PC-3 (cell line): ENCODE data around the gene CARNS1. TPM values are rescaled to one million over a fixed set of nuclear protein-coding genes. Genes with fewer than 3 reads are reported as not detected.

Source experiments
- ATAC-seq: fragments of 200-7000 bp; cut with Tn5 transposase; 2 replicates; pipeline ENCODE4 v1.9.1; 2020; ENCODE audit warnings: mild to moderate bottlenecking, moderate library complexity
- Bru-seq: library from RNA; stranded (reverse); fragments of 400-500 nt; gene quantifications from one replicate; lab custom pipeline; 2021; lab: Mats Ljungman, UMichigan
- BruChase-seq, 2 experiments: library from RNA; stranded (reverse); fragments of 400-500 nt; gene quantifications; one replicate each; lab custom pipeline; 2021; lab: Mats Ljungman, UMichigan
- BruUV-seq: library from RNA; stranded (reverse); fragments of 400-500 nt; replicated peaks from 2 replicates; lab custom pipeline; 2021; lab: Mats Ljungman, UMichigan
- CTCF ChIA-PET: fragments of 300-600 bp; sonication (Branson Sonifier 250); formaldehyde crosslinking; loops from one replicate; lab custom pipeline; 2022; ENCODE audit warnings: antibody characterized with exemption; lab: Charles Lee
- POLR2A ChIA-PET: fragments of 300-600 bp; sonication (Branson Sonifier 250); formaldehyde crosslinking; loops from one replicate; lab custom pipeline; 2022; ENCODE audit warnings: antibody characterized with exemption; ENCODE audit not compliant: unreplicated experiment; lab: Charles Lee
- DNase-seq: peaks from one replicate; pipeline ENCODE4 v3.0.0-alpha.2; 2015
- H2AFZ ChIP-seq: fragments of 300-600 bp; sonication (generic); 2 replicates; pipeline ENCODE4 v1.6.0; 2016; ENCODE audit warnings: antibody characterized with exemption, low read length
- H3F3A ChIP-seq: fragments of 300-600 bp; sonication (generic); one replicate; pipeline ENCODE4 v1.6.0; 2017; ENCODE audit warnings: antibody characterized with exemption, low read length, control low read depth, mild to moderate bottlenecking; ENCODE audit not compliant: unreplicated experiment
- H3K27ac ChIP-seq: fragments of 300-600 bp; sonication (generic); 2 replicates; pipeline ENCODE4 v1.5.1; 2016; ENCODE audit warnings: mild to moderate bottlenecking, low read length
- H3K27me3 ChIP-seq: fragments of 300-600 bp; sonication (generic); 2 replicates; pipeline ENCODE4 v1.6.1; 2016; ENCODE audit warnings: low read length, mixed read lengths
- H3K36me3 ChIP-seq: fragments of 300-600 bp; sonication (generic); 2 replicates; pipeline ENCODE4 v1.6.1; 2016; ENCODE audit warnings: low read depth, mixed run types, low read length, mixed read lengths
- H3K4me1 ChIP-seq: fragments of 300-600 bp; sonication (generic); 2 replicates; pipeline ENCODE4 v1.5.1; 2016; ENCODE audit warnings: low read length; ENCODE audit not compliant: insufficient read depth
- H3K4me2 ChIP-seq: fragments of 300-600 bp; sonication (generic); 2 replicates; pipeline ENCODE4 v1.6.0; 2016; ENCODE audit warnings: low read length
- H3K4me3 ChIP-seq: fragments of 300-600 bp; sonication (generic); 2 replicates; pipeline ENCODE4 v1.5.1; 2016; ENCODE audit warnings: mild to moderate bottlenecking, low read length, mixed read lengths
- H3K79me2 ChIP-seq: fragments of 300-600 bp; sonication (generic); 2 replicates; pipeline ENCODE4 v1.6.1; 2017; ENCODE audit warnings: low read length, mixed read lengths
- H3K9ac ChIP-seq: fragments of 300-600 bp; sonication (generic); 2 replicates; pipeline ENCODE4 v1.6.0; 2016; ENCODE audit warnings: mild to moderate bottlenecking, low read length
- H3K9me2 ChIP-seq: fragments of 300-600 bp; sonication (generic); replicated peaks from 2 replicates; pipeline ENCODE4 v1.6.1; 2016; ENCODE audit warnings: mixed run types, low read length, mixed read lengths
- H3K9me3 ChIP-seq: fragments of 300-600 bp; sonication (generic); 2 replicates; pipeline ENCODE4 v1.6.1; 2016; ENCODE audit warnings: low read length, mixed read lengths
- H4K20me1 ChIP-seq: fragments of 300-600 bp; sonication (generic); 2 replicates; pipeline ENCODE4 v1.6.1; 2016; ENCODE audit warnings: low read length, mixed read lengths
- EZH2 ChIP-seq: fragments of 300-600 bp; sonication (generic); IDR thresholded peaks from one replicate; pipeline ENCODE4 v1.6.1; 2017; ENCODE audit warnings: antibody characterized with exemption, mild to moderate bottlenecking, low read length; ENCODE audit not compliant: unreplicated experiment
- EZH2phosphoT487 ChIP-seq: fragments of 300-600 bp; sonication (generic); IDR thresholded peaks from 2 replicates; pipeline ENCODE4 v1.6.1; 2018; ENCODE audit warnings: mild to moderate bottlenecking, antibody characterized with exemption, low read length, borderline replicate concordance
- intact Hi-C: fragments of 100-400 bp; cut with micrococcal nuclease; formaldehyde crosslinking; loops from 2 replicates; pipeline ENCODE4 v1.9.0; 2023
- long read RNA-seq: library from polyadenylated mRNA; unstranded; transcript quantifications from one replicate; pipeline ENCODE4 v2.0.0, GENCODE V29; 2021; ENCODE audit not compliant: unreplicated experiment
- total RNA-seq: library from RNA; depleted of rRNA; stranded (reverse); fragments of >200 nt; gene quantifications from 2 replicates; pipeline ENCODE4 v1.2.3, GENCODE V29; 2014; rRNA removed
- TF ChIP-seq, protein P1 (sequence below): fragments of 300-600 bp; sonication (generic); conservative IDR thresholded peaks from 2 replicates; pipeline ENCODE4 v1.5.1; 2017; ENCODE audit warnings: antibody characterized with exemption, low read depth, mild to moderate bottlenecking, low read length

The CARNS1 gene, protein sequence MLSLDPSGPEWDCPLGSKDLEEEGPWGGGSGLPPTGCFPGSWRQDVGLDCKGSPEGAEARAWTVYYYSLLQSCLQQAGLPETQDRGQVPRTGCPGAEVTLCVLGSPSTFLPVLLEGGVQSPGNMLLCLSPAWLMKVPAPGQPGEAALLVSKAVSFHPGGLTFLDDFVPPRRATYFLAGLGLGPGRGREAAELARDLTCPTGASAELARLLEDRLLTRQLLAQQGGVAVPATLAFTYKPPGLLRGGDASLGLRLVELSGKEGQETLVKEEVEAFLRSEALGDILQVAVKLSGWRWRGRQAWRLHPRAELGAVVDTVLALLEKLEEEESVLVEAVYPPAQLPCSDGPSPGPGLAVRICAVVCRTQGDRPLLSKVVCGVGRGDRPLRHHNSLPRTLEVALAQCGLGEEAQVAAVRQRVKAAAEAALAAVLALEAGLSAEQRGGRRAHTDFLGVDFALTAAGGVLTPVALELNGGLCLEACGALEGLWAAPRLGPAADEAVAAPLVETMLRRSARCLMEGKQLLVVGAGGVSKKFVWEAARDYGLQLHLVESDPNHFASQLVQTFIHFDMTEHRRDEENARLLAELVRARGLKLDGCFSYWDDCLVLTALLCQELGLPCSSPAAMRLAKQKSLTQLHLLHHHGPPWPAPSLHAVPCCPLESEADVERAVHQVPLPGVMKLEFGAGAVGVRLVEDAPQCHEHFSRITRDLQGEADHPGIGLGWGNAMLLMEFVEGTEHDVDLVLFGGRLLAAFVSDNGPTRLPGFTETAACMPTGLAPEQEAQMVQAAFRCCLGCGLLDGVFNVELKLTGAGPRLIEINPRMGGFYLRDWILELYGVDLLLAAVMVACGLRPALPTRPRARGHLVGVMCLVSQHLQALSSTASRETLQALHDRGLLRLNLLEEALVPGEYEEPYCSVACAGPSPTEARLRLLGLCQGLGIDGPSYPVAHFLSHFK
- total RNA-seq (0.22 TPM in 1 of 2 replicates, not detected in the other), Bru-seq, nascent RNA (percentile 22 among the genes with signal in this experiment), BruChase-seq, experiment 1, labeled RNA remaining after a 6-hour chase (percentile 17 among the genes with signal in this experiment), BruChase-seq, experiment 2, labeled RNA remaining after a 2-hour chase (percentile 18 among the genes with signal in this experiment)
- long read RNA-seq = 0 reads

DNA sequence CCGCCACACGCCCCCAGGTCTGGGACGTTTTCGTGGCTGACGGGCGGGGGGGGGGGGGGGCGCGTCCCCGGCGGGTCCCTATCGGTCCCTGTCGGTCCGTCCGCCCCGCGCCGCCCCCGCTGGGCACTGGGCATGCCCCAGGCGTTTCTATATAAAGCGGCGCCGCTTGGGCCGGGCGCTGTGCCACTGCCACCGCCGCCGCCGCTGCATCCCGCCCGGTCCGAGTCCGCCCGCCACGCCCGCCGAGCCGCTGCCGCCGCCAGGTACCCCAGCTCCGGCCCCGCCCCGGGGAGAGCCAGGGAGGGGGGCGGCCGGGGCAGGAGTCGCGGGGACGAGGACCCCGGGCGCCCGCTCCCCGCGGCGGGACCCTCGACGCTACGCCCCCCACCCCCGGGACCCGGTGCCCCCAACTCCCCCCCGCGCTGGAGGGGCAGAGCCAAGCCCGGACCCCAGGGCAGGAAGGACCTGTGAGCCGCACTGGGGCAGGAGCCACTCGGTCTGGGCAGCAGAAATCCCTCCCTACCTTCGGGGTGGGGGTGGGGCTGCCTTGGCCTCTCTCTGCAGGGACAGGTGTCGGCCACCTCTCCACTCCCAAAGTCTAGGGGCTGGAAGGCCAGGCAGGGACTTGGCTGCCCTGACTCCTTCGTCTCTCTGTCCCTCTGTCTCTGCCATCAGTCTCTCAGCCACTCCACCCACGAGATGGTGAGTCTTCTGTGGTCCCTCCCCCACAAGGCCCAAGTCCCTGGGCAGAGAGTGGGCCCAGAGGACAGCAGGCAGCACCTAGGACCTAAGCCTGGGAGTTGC, at the start of gene CARNS1:
Gene CARNS1, plus strand, starts transcription at position 178 of the 804 bp plus-strand sequence. Its CDS starts 522 bp downstream, at position 700.
- no peaks in the 10 kb centered on the region for H3K36me3 ChIP-seq
- no peak within 1 kb of the TSS for H3K9ac ChIP-seq
- no peaks in the 10 kb centered on the region for H3K79me2 ChIP-seq
- no peak for DNase-seq
- peak within 1 kb of the TSS; percentile 54 for H3K4me3 ChIP-seq
- BruUV-seq = no TSS peak
- no peaks in the 10 kb centered on the region for H3K27me3 ChIP-seq
- peaks cover 6% of the 10 kb centered on the region; the same call in 1 of the 2 replicates for H3K4me1 ChIP-seq
- TF ChIP-seq EZH2phosphoT487 (no peak), EZH2 (no peak)
- TF ChIP-seq, protein P1, sequence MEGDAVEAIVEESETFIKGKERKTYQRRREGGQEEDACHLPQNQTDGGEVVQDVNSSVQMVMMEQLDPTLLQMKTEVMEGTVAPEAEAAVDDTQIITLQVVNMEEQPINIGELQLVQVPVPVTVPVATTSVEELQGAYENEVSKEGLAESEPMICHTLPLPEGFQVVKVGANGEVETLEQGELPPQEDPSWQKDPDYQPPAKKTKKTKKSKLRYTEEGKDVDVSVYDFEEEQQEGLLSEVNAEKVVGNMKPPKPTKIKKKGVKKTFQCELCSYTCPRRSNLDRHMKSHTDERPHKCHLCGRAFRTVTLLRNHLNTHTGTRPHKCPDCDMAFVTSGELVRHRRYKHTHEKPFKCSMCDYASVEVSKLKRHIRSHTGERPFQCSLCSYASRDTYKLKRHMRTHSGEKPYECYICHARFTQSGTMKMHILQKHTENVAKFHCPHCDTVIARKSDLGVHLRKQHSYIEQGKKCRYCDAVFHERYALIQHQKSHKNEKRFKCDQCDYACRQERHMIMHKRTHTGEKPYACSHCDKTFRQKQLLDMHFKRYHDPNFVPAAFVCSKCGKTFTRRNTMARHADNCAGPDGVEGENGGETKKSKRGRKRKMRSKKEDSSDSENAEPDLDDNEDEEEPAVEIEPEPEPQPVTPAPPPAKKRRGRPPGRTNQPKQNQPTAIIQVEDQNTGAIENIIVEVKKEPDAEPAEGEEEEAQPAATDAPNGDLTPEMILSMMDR = no peak
- ChIA-PET CTCF (no interaction called here), POLR2A (no interaction called here)
- no peak within 1 kb of the TSS for H3K27ac ChIP-seq
- intact Hi-C loops = no loop called here
- no peaks in the 10 kb centered on the region for H3K9me2 ChIP-seq
- H3K9me3 ChIP-seq = no peaks in the 10 kb centered on the region
- no peaks in the 10 kb centered on the region for H4K20me1 ChIP-seq
- ATAC-seq = 0 out of 2 replicates have a peak, but pooled peaks have one; percentile 10
- peak within 1 kb of the TSS; percentile 84 for H3K4me2 ChIP-seq
- no peaks in the 10 kb centered on the region for H3F3A ChIP-seq
- H2AFZ ChIP-seq = peak within 1 kb of the TSS; percentile 57; the same call in 1 of the 2 replicates

DNA sequence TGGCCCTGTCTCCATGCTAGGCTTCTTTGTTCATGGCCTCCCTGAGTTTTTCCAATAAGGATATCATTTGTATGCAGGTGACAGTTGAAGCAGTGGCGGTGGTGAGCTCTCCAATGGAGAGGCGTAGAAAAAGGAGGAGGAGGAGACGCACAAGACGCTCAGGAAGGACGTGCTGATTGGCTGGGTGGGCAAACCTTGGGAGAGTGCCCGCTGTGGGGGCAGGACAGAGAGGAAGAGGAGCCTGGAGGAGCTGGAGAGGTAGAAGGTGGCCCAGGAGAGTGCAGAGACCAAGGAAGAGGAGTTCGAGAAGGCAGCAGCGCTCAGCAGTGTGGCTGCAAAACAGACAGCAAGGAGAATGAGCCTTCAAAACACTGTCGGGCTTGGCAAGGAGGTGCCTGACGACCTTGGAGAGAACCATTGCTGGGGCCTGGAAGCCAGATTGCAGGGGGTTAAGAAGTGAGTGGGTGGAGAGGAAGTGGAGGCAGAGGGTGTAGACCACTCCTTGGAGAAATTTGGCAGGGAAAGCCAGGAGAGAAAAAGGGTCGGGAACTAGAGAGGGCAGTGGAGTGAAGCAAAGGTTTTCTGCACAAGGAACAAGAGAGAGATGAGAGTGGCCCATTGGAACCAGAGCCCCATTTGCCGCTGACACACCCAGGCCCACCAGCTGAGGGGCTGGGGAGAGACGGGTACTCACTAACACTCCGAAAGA, 49.6 kb upstream of the CARNS1 start:
- TF ChIP-seq, protein P1 = no peak
- TF ChIP-seq EZH2phosphoT487 (no peak), EZH2 (no peak)
- Histone ChIP-seq H4K20me1 (peaks cover 50% of the 10 kb centered on the region), H2AFZ (no peak overlapping the region), H3K27me3 (no peaks in the 10 kb centered on the region), H3K27ac (no peak overlapping the region), H3K9me2 (no peaks in the 10 kb centered on the region), H3K4me1 (peaks cover 6% of the 10 kb centered on the region), H3K4me2 (no peak overlapping the region), H3K4me3 (no peak overlapping the region), H3K9me3 (no peaks in the 10 kb centered on the region), H3F3A (peaks cover 5% of the 10 kb centered on the region), H3K36me3 (peaks cover 37% of the 10 kb centered on the region; the same call in 1 of the 2 replicates), H3K9ac (no peak overlapping the region), H3K79me2 (peaks cover 63% of the 10 kb centered on the region)
- POLR2A ChIA-PET = no interaction called here
- intact Hi-C loops = no loop called here
- CTCF ChIA-PET = no interaction called here
- DNase-seq (no peak), ATAC-seq (no peak)
- no TSS peak for BruUV-seq
